SK-N-SH treated with all-trans-retinoic acid at 6 μM for 48 hours (cell line): Measurements from ENCODE around the gene CELF3.

Source experiments
- ATAC-seq: fragments of 200-7000 bp; cut with Tn5 transposase; 3 replicates; pipeline ENCODE4 v1.9.1; 2020; ENCODE audit warnings: mild to moderate bottlenecking, moderate library complexity
- ARNTL ChIP-seq: fragments of 450-650 bp; formaldehyde crosslinking; IDR thresholded peaks from 2 replicates; pipeline ENCODE4 v1.5.0; 2020; ENCODE audit warnings: low read depth, mild to moderate bottlenecking, moderate library complexity, borderline replicate concordance
- BACH2 ChIP-seq: fragments of 250-450 bp; sonication (Bioruptor Pico); IDR thresholded peaks from 2 replicates; pipeline ENCODE4 v1.9.0; 2021; ENCODE audit warnings: mild to moderate bottlenecking, borderline replicate concordance
- CREB5 ChIP-seq: fragments of 250-450 bp; sonication (Bioruptor Pico); IDR thresholded peaks from 2 replicates; pipeline ENCODE4 v1.5.1; 2020; ENCODE audit warnings: low read depth, mild to moderate bottlenecking, moderate library complexity
- CSDC2 ChIP-seq: fragments of 250-450 bp; sonication (Bioruptor Pico); IDR thresholded peaks from 2 replicates; pipeline ENCODE4 v1.5.0; 2020; ENCODE audit warnings: mild to moderate bottlenecking, moderate library complexity
- CSRNP3 ChIP-seq: fragments of 250-450 bp; sonication (Bioruptor Pico); IDR thresholded peaks from 2 replicates; pipeline ENCODE4 v1.5.1; 2021; ENCODE audit warnings: mild to moderate bottlenecking, moderate library complexity
- ESRRG ChIP-seq: fragments of 250-450 bp; sonication (Bioruptor Pico); IDR thresholded peaks from 2 replicates; pipeline ENCODE4 v1.6.1; 2021; ENCODE audit warnings: mild to moderate bottlenecking
- GLIS3 ChIP-seq: fragments of 250-450 bp; sonication (Bioruptor Pico); IDR thresholded peaks from 2 replicates; pipeline ENCODE4 v1.5.0; 2020; ENCODE audit warnings: mild to moderate bottlenecking, moderate library complexity
- ISL1 ChIP-seq: fragments of 250-450 bp; sonication (Bioruptor Pico); IDR thresholded peaks from 2 replicates; pipeline ENCODE4 v2.1.2; 2022; ENCODE audit warnings: mild to moderate bottlenecking, moderate library complexity
- OSR1 ChIP-seq: fragments of 250-450 bp; sonication (Bioruptor Pico); IDR thresholded peaks from 2 replicates; pipeline ENCODE4 v1.8.0; 2022; ENCODE audit warnings: moderate library complexity, mild to moderate bottlenecking, inconsistent platforms
- PATZ1 ChIP-seq: fragments of 250-450 bp; sonication (Bioruptor Pico); IDR thresholded peaks from 2 replicates; pipeline ENCODE4 v1.8.0; 2020; ENCODE audit warnings: mild to moderate bottlenecking, moderate library complexity, borderline replicate concordance
- POU6F1 ChIP-seq: fragments of 250-450 bp; sonication (Bioruptor Pico); IDR thresholded peaks from 2 replicates; pipeline ENCODE4 v1.8.0; 2021; ENCODE audit warnings: low read depth, mild to moderate bottlenecking, moderate library complexity, borderline replicate concordance
- PPARA ChIP-seq: fragments of 250-450 bp; sonication (Bioruptor Pico); IDR thresholded peaks from 2 replicates; pipeline ENCODE4 v1.5.0; 2020; ENCODE audit warnings: mild to moderate bottlenecking, borderline replicate concordance
- RARB ChIP-seq: fragments of 250-450 bp; sonication (Bioruptor Pico); IDR thresholded peaks from 2 replicates; pipeline ENCODE4 v1.8.0; 2021; ENCODE audit warnings: mild to moderate bottlenecking, moderate library complexity
- TCF4 ChIP-seq: fragments of 250-450 bp; sonication (Bioruptor Pico); IDR thresholded peaks from 2 replicates; pipeline ENCODE4 v1.8.0; 2021; ENCODE audit warnings: mild to moderate bottlenecking, moderate library complexity, borderline replicate concordance
- TOX ChIP-seq: fragments of 250-450 bp; sonication (Bioruptor Pico); IDR thresholded peaks from 2 replicates; pipeline ENCODE4 v1.8.0; 2021; ENCODE audit warnings: mild to moderate bottlenecking, moderate library complexity, borderline replicate concordance
- ZC3H10 ChIP-seq: fragments of 250-450 bp; sonication (Bioruptor Pico); IDR thresholded peaks from 2 replicates; pipeline ENCODE4 v1.5.1; 2021; ENCODE audit warnings: mild to moderate bottlenecking, moderate library complexity
- ZFP3 ChIP-seq: fragments of 250-450 bp; sonication (Bioruptor Pico); IDR thresholded peaks from 2 replicates; pipeline ENCODE4 v1.5.0; 2020; ENCODE audit warnings: mild to moderate bottlenecking, moderate library complexity
- ZFP30 ChIP-seq: fragments of 450-650 bp; formaldehyde crosslinking; IDR thresholded peaks from 2 replicates; pipeline ENCODE4 v1.5.0; 2022; ENCODE audit warnings: mild to moderate bottlenecking, moderate library complexity
- ZNF565 ChIP-seq: fragments of 450-650 bp; formaldehyde crosslinking; conservative IDR thresholded peaks from 2 replicates; pipeline ENCODE4 v1.5.0; 2020; ENCODE audit warnings: low read depth, mild to moderate bottlenecking, moderate library complexity
- ZNF70 ChIP-seq: fragments of 450-650 bp; formaldehyde crosslinking; IDR thresholded peaks from 2 replicates; pipeline ENCODE4 v1.5.0; 2020; ENCODE audit warnings: mild to moderate bottlenecking, moderate library complexity
- ZNF8 ChIP-seq: fragments of 450-650 bp; formaldehyde crosslinking; IDR thresholded peaks from 2 replicates; pipeline ENCODE4 v1.5.0; 2020; ENCODE audit warnings: mild to moderate bottlenecking, moderate library complexity

The CELF3 gene

GRCh38 chr1:151716405-151716762 lies 219 bp downstream of the CELF3 start:
- TF ChIP-seq RARB (CRISPR knock-in tag) (no peak), ZNF565 (CRISPR knock-in tag) (no peak), ZFP3 (no peak), OSR1 (CRISPR knock-in tag) (no peak), ESRRG (no peak), CSRNP3 (CRISPR knock-in tag) (no peak), ZFP30 (CRISPR knock-in tag) (no peak), ZNF8 (no peak), POU6F1 (no peak)
- no peak for ATAC-seq

- ATAC-seq, result no peak; the same call in 2 of the 3 replicates
- TF ChIP-seq ZC3H10 (CRISPR knock-in tag) (no peak), ZNF565 (CRISPR knock-in tag) (no peak), ISL1 (CRISPR knock-in tag) (no peak), ZFP3 (no peak), TCF4 (no peak), GLIS3 (CRISPR knock-in tag) (no peak), BACH2 (CRISPR knock-in tag) (no peak), PATZ1 (CRISPR knock-in tag) (no peak), CSRNP3 (CRISPR knock-in tag) (no peak), ZFP30 (CRISPR knock-in tag) (no peak), CREB5 (CRISPR knock-in tag) (no peak), PPARA (CRISPR knock-in tag) (no peak), ARNTL (CRISPR knock-in tag) (no peak), ZNF8 (no peak), TOX (CRISPR knock-in tag) (no peak)
Measured at GRCh38 chr1:151715726-151716404, 738 bp downstream of the CELF3 start.

- no peak for ATAC-seq
- TF ChIP-seq ISL1 (CRISPR knock-in tag) (no peak), ZNF565 (CRISPR knock-in tag) (no peak), ZC3H10 (CRISPR knock-in tag) (no peak)
Measured at GRCh38 chr1:151714820-151715725, 1.5 kb downstream of the CELF3 start.

GRCh38 chr1:151713874-151714273 lies 2.7 kb downstream of the CELF3 start:
- ATAC-seq, result no peak
- TF ChIP-seq ZNF70 (no peak), CSDC2 (CRISPR knock-in tag) (no peak), BACH2 (CRISPR knock-in tag) (no peak), ESRRG (no peak), RARB (CRISPR knock-in tag) (no peak), POU6F1 (no peak), OSR1 (CRISPR knock-in tag) (no peak), ZNF565 (CRISPR knock-in tag) (no peak), CREB5 (CRISPR knock-in tag) (no peak), GLIS3 (CRISPR knock-in tag) (no peak), ZFP30 (CRISPR knock-in tag) (no peak), ZC3H10 (CRISPR knock-in tag) (no peak), TOX (CRISPR knock-in tag) (no peak)
